GM21825 (cell line): ENCODE measurements around the gene CD109.
"Not testable (repeated sequence)": the region's sequence is repeated elsewhere in the genome, so short reads cannot be mapped to it uniquely, and the experiment has no call there.

ENCODE experiments used
- ATAC-seq: cut with Tn5 transposase; IDR thresholded peaks from one replicate; pipeline ENCODE4 v1.9.1; 2021; ENCODE audit warnings: mild to moderate bottlenecking, moderate library complexity; ENCODE audit not compliant: unreplicated experiment

The CD109 gene

DNA sequence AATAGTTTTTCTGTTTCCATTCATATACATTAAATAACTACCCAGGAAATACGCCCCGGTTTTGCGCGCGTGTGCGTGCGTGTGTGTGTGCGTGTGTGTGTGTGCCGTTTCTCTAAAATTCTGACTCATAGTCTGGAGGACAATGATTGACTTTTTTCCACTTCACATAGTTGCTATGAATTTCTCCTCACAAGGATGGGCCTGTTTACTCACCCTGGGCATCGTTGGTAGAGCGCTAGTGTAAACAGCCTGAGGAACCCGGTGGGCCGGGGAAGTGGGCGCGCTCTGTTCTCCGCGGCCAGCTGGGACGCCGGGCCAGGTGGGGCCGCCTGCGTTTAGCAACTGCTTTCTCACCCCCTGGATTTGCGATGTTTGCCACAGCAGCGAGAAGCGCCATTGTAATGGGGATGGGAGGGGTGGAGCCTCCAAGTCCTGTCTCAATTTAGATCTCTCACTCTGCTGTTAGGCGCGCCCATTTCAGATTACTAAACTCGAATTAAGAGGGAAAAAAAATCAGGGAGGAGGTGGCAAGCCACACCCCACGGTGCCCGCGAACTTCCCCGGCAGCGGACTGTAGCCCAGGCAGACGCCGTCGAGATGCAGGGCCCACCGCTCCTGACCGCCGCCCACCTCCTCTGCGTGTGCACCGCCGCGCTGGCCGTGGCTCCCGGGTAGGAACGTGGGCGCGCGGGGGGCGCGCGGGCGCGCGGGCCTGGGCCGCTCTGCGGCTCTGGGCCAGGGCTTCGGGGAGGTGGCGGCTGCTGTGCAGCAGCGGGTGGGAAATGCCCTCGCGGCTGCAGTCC lies at the start of gene CD109:
TSS of gene CD109 (plus strand) at position 585 of the 803 bp plus-strand sequence. CDS start at position 598, 13 bp downstream.
- ATAC-seq = peak; percentile 58

- no peak for ATAC-seq
These were observed 47.8 kb upstream of the CD109 start for GRCh38 chr6:73648166-73648565.

- no peak for ATAC-seq
These were observed 46.2 kb upstream of the CD109 start for GRCh38 chr6:73649783-73650182.

DNA sequence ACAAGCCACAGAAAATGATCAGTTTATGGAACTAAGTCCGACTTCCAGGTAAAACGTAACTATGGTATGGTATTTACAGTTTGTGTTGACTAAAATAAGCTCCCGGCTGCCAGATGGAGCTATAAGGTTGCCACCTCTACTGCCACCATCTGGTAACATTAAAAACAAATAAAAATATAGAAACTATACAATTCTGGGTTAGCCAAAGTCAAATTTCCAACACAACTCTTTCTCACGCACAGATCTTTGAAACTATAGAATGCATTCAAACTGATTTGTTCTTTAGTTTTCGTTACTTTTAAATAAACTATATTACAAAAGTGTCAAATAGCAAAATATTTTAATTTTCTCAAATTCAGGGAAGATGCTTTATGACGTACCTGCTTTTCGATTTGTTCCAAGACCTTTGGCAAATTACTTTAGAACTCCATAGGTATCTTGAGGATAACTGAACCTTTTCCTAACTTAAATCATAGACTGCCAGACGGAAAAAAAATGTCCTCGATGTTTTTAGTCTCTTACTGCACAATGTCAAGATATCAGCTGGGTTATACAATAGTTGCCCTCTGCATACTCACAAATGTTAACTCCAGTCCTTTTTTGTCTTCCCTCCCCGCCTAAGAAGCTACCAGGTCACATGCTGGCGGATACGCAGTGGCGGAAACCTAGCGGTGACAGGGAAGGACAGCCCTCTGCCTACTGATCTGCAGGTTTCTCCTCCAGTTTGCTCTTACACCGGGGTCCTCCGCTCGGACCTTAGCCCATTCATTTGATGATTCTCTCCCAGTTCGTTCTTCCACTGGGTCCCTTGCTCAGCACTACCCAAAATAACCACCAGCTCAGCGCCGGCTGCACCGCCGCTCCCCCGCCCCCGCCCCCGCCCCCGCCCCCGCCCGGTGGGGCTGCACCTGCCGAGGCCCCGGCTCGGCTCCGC lies 43.1 kb upstream of the CD109 start:
- peak; percentile 43 for ATAC-seq

- peak; percentile 92 for ATAC-seq
These were observed 42.2 kb upstream of the CD109 start, which contains the start of gene SLC17A5 for GRCh38 chr6:73653571-73654424. TSS of gene SLC17A5 (minus strand) at chr6:73653992. CDS start at chr6:73653886, 106 bp downstream.

- ATAC-seq = no peak
These were observed 40.6 kb upstream of the CD109 start for GRCh38 chr6:73655341-73655917.

- ATAC-seq = no peak
These were observed 39.4 kb upstream of the CD109 start for GRCh38 chr6:73656531-73657145.

DNA sequence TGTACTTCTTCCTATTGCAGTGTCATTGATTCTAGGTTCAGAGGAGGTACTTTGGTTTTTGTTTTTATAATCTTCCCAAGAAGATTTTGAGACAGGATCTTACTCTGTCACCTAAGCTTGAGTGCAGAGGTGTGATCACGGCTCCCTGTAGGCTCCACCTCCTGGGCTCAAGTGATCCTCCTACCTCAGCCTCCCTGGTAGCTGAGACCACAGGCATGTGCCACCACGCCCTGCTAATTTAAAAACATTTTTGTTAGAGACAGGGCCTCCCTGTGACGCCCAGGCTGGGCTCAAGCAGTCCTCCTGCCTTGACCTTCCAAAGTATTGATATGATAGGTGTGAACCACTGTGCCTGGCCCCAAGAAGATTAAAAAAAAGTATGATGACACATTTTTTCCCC lies 38.8 kb upstream of the CD109 start:
- no peak for ATAC-seq

DNA sequence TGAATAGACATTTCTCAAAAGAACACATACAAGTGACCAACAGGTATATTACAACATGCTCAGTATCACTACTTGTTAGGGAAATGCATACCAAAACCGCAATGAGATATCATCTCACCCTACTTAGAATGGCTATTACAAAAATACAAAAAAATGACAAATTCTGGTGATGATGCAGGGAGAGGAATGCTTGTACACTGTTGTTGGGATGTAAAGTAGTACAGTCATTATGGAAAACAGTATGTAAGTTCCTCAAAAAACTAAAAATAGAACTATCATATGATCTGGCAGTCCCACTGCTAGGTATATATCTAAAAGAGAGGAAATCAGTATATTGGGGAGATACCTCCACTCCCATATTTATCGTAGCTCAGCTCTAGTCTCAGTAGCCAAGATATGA lies 31.3 kb upstream of the CD109 start:
- no peak for ATAC-seq

GRCh38 chr6:73665686-73666319 lies 30.2 kb upstream of the CD109 start:
- ATAC-seq = peak; percentile 70

GRCh38 chr6:73666393-73666792 lies 29.6 kb upstream of the CD109 start:
- ATAC-seq = no peak

- ATAC-seq = no peak
These were observed 28.2 kb upstream of the CD109 start for GRCh38 chr6:73667798-73668197.

- no peak for ATAC-seq
These were observed 27.0 kb upstream of the CD109 start for GRCh38 chr6:73669005-73669404.

DNA sequence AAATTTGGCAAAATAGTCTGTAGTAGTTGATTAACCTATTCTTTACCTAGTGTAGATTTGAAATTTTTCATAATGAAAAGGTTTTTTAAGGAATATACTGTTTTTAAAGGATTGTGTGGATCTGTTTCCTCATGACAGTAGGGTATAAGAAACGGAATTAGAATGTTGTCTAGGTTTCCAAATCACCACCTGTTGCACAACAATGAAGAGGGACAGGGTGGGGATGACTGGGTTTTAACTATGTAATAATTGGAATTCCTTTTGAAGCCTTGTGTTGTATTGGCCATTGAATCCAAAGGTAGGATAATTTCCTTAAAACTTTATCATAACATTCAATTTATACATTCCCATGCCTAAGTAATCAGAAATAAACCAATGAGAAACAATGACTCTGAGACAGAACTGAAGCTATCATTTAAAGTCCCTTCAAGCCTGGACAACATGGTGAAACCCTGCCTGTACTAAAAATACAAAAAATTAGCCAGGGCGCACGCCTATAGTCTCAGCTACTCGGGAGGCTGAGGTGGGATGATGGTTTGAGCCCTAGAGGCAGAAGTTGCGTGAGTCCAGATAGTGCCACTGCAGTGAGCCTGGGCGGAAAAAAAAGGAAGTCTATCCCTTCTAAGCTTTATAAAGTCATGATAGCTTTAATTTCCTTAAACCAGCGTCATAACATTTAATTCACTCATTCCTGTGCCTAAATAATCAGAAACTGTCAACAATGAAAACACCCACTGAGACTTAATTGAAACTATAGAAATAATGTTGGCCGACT lies 23.9 kb upstream of the CD109 start:
- ATAC-seq = no peak

DNA sequence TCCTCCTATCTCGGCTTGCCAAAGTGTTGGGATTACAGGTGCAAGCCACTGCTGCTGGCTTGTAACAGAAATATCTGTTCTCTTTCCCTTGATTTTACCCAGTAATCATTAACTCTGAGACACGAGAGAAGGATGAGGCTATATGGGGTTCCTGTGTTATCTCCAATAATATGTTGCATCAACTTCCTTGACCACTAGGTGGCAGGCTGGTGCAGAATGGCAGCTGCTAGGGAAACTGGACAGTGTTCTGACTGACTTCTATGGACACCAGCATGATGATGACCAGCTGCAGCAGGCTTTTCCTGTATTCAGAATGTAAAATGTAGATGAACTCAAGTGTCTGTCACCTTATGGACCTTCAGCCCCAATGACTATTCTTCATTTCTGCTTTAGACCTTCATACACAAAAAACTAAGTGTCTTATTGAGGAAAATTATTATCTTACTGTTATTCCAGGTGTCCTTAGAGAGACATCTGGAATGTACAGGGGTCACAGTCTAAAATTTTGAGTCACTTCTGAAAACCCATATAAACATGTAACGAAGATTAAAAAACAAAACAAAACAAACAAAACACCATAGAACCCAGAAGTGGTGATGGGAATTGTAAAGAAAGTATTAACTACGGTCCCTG lies 20.4 kb upstream of the CD109 start:
- peak; percentile 93 for ATAC-seq

DNA sequence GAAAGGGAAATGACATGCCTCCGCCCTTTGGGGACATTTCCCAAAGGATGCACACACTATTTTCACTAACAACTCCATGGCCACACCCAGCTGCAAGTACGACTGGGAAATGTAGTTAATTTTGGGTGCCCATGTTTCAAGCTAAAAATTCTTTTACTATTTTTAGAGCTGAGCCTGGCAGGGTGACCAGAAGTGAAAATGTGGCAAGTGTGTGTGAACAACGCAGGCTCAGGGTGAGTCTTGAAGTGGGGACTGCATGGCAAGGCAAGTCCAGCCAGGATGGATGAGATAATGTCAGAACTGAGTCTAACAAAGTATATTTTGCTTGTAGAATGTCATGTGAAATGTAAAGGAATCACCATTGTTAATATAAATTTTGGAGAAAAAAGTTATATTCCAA lies 17.0 kb upstream of the CD109 start:
- no peak for ATAC-seq

DNA sequence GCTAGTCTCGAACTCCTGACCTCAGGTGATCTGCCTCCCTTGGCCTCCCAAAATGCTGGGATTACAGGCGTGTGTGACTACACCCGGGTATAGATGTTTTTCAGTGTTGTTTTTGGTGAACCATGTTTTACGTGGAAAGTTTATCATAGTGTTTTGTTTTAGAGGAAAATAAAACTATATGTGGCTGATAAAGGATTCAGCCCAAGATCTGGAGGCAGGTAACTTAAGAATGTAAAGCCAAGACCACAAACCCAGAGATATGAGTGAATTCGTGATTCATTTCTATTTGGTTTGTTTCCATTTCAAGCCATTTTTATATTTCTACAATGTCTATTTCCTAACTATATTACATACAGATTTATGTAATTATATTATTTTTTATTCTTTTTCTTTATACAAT lies 16.2 kb upstream of the CD109 start:
- ATAC-seq = not testable (repeated sequence)

GRCh38 chr6:73680289-73680918 lies 15.6 kb upstream of the CD109 start:
- no peak for ATAC-seq
